Keratinocyte (primary cell): ENCODE data around the gene ADGRL3.

Experiments used
- EZH2 ChIP-seq: IDR thresholded peaks from one replicate; pipeline ENCODE4 v1.6.1; 2012; ENCODE audit warnings: inconsistent platforms, mild to moderate bottlenecking, low read length, moderate library complexity
- TF ChIP-seq, protein P1 (sequence below), 3 experiments: IDR thresholded peaks in 1 of 3; conservative IDR thresholded peaks in 1 of 3; optimal IDR thresholded peaks in 1 of 3; 2 replicates in 2 of 3; 3 replicates in 1 of 3; pipeline versions ENCODE3 to v1.5.1; 2011; ENCODE audit warnings: low read length in 3 of 3, mild to moderate bottlenecking in 3 of 3, moderate library complexity in 2 of 3, control low read depth in 1 of 3, inconsistent platforms in 1 of 3; ENCODE audit not compliant: insufficient read depth in 2 of 3; ENCODE audit errors: extremely low read depth in 1 of 3

DNA sequence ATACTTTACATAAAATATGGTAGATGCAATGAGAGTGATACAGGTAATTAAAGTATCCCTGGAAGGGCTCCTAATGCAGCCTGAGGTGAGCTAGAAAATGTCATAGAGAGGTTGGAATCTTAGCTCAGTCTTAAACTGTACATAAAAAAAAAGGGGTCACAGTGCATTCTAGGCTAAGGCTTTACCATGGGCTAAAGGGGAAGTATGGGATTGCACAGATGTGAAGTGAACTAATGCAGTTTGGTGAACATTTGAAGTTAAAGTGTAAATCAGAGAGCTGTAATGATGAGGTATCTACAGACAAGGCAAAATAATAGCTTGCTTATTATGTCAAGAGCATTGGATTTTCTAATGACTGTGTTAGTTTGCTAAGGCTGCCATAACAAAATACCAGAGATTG lies 405.9 kb downstream of the ADGRL3 start:
- no peak for TF ChIP-seq EZH2
- TF ChIP-seq, protein P1, sequence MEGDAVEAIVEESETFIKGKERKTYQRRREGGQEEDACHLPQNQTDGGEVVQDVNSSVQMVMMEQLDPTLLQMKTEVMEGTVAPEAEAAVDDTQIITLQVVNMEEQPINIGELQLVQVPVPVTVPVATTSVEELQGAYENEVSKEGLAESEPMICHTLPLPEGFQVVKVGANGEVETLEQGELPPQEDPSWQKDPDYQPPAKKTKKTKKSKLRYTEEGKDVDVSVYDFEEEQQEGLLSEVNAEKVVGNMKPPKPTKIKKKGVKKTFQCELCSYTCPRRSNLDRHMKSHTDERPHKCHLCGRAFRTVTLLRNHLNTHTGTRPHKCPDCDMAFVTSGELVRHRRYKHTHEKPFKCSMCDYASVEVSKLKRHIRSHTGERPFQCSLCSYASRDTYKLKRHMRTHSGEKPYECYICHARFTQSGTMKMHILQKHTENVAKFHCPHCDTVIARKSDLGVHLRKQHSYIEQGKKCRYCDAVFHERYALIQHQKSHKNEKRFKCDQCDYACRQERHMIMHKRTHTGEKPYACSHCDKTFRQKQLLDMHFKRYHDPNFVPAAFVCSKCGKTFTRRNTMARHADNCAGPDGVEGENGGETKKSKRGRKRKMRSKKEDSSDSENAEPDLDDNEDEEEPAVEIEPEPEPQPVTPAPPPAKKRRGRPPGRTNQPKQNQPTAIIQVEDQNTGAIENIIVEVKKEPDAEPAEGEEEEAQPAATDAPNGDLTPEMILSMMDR (optimal IDR thresholded peaks at IDR 0.05 in 1 of 3, IDR thresholded peaks at IDR 0.05 in 1 of 3, conservative IDR thresholded peaks at IDR 0.05 in 1 of 3; ENCODE audit: extremely low read depth in 1 of 3, insufficient read depth in 2 of 3, low read length in 3 of 3), result no peak
